ENCODE measurements around the gene TRIM41. TPM values are rescaled to one million over a fixed set of nuclear protein-coding genes. Genes with fewer than 3 reads are reported as not detected.
"Not testable (repeated sequence)": the region's sequence is repeated elsewhere in the genome, so short reads cannot be mapped to it uniquely, and the experiment has no call there.

TRIM41 gene
- total RNA-seq = 10 to 100 TPM; 35.3 to 36.4 TPM

DNA sequence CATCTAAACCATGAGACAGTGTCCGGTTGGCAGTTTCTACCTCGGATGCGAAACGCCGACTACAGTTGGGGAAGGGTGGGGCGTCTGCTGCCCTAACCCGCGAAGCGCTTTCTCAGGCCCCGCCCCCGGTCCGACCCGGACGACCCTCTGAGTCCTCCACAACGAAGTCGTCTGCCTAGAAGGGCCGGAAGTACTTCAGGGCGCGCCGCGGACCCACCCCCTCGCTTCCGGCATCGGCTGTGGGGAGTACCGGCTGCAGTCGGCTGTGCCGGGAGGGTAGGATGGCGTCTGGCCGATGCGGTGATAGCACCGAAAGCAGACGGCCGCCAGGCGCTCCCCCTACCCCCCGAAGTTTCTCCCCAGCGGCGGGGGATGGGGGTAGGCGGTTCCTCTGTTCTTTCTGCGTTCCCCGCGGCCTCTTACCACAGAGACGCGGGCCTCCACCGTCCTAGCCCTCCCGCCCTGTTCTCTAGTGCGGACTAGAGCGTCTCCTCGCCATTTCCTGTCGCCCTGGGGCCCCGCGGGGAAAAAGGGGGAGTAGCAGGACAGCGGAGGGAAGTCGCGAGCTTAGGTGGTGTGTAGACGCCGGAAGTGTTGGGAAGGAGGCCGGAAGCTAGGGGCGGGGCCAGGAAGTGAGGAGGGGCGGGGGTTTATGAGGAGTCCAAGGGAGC, at the start of gene TRIM41:
Gene TRIM41 (plus strand): TSS at position 224 of the 671 bp plus-strand sequence. CDS start 719 bp downstream, outside the sequence.
- H3K4me1 Mint-ChIP-seq (ENCODE audit: low read depth) = peaks cover 48% of the 10 kb centered on the region
- peaks cover 7% of the 10 kb centered on the region for H3K27me3 Mint-ChIP-seq
- peaks cover 11% of the 10 kb centered on the region for H3K36me3 Mint-ChIP-seq
- peak; percentile 98 for DNase-seq
- ChIA-PET POLR2A (interaction anchor here (0.6 to 7.1 kb wide), 7 partner anchors 11 to 38 kb away, joined by 3 to 100 read pairs (median 20); partner anchors contain the start of genes RACK1 and TRIM52), CTCF (interaction anchor here (0.6 to 2.8 kb wide), 5 partner anchors 18 to 39 kb away, joined by 3 to 16 read pairs (median 10); no protein-coding TSS in a partner anchor)
- no peaks in the 10 kb centered on the region for H3K9me3 Mint-ChIP-seq
- H3K27ac Mint-ChIP-seq = peak within 1 kb of the TSS; percentile 98
- intact Hi-C loops (cut with micrococcal nuclease) = loop anchor here (1.0 to 5.0 kb wide), 6 partner anchors 21 to 1526 kb away; partner anchors contain the start of genes CANX, MGAT1 and TRIM52
- peak within 1 kb of the TSS; percentile 98 for H3K4me3 Mint-ChIP-seq

- H3K4me1 Mint-ChIP-seq (ENCODE audit: low read depth) = peaks cover 36% of the 10 kb centered on the region
- H3K27ac Mint-ChIP-seq = peak overlapping the region; percentile 80
- DNase-seq = peak; percentile 86
- intact Hi-C loops (cut with micrococcal nuclease) = loop anchor here (1.0 to 2.0 kb wide), 4 partner anchors 9 to 45 kb away; no protein-coding TSS in a partner anchor
- peaks cover 57% of the 10 kb centered on the region for H3K27me3 Mint-ChIP-seq
- ChIA-PET POLR2A (interaction anchor here (1.0 to 1.8 kb wide), 2 partner anchors 15 to 16 kb away, joined by 3 to 5 read pairs; no protein-coding TSS in a partner anchor), CTCF (interaction anchor here (1.5 to 4.0 kb wide), 4 partner anchors 11 to 305 kb away, joined by 3 to 23 read pairs (median 5); no protein-coding TSS in a partner anchor)
- no peaks in the 10 kb centered on the region for H3K36me3 Mint-ChIP-seq
- H3K9me3 Mint-ChIP-seq = no peaks in the 10 kb centered on the region
- H3K4me3 Mint-ChIP-seq = peak overlapping the region; percentile 86
Measured at GRCh38 chr5:181173420-181174342, 49.4 kb upstream of the TRIM41 start.

GRCh38 chr5:181176254-181176952, 46.7 kb upstream of the TRIM41 start:
- intact Hi-C loops (cut with micrococcal nuclease) = no loop called here
- Mint-ChIP-seq H3K27me3 (peaks cover 32% of the 10 kb centered on the region), H3K4me1 (ENCODE audit: low read depth) (peaks cover 14% of the 10 kb centered on the region), H3K36me3 (no peaks in the 10 kb centered on the region), H3K9me3 (no peaks in the 10 kb centered on the region), H3K27ac (no peak overlapping the region), H3K4me3 (no peak overlapping the region)
- ChIA-PET CTCF (no interaction called here), POLR2A (no interaction called here)
- no peak for DNase-seq

- H3K4me3 Mint-ChIP-seq; DNase-seq; H3K9me3 Mint-ChIP-seq; H3K27ac Mint-ChIP-seq; intact Hi-C loops (cut with micrococcal nuclease); H3K36me3 Mint-ChIP-seq; CTCF ChIA-PET: not testable (repeated sequence)
- peaks cover 19% of the 10 kb centered on the region for H3K4me1 Mint-ChIP-seq (ENCODE audit: low read depth)
- peaks cover 27% of the 10 kb centered on the region for H3K27me3 Mint-ChIP-seq
- POLR2A ChIA-PET = interaction anchor here (0.9 kb wide), 1 partner anchor 9 kb away, joined by 3 read pairs; no protein-coding TSS in a partner anchor
Measured at GRCh38 chr5:181177559-181177958, 45.5 kb upstream of the TRIM41 start.

DNA sequence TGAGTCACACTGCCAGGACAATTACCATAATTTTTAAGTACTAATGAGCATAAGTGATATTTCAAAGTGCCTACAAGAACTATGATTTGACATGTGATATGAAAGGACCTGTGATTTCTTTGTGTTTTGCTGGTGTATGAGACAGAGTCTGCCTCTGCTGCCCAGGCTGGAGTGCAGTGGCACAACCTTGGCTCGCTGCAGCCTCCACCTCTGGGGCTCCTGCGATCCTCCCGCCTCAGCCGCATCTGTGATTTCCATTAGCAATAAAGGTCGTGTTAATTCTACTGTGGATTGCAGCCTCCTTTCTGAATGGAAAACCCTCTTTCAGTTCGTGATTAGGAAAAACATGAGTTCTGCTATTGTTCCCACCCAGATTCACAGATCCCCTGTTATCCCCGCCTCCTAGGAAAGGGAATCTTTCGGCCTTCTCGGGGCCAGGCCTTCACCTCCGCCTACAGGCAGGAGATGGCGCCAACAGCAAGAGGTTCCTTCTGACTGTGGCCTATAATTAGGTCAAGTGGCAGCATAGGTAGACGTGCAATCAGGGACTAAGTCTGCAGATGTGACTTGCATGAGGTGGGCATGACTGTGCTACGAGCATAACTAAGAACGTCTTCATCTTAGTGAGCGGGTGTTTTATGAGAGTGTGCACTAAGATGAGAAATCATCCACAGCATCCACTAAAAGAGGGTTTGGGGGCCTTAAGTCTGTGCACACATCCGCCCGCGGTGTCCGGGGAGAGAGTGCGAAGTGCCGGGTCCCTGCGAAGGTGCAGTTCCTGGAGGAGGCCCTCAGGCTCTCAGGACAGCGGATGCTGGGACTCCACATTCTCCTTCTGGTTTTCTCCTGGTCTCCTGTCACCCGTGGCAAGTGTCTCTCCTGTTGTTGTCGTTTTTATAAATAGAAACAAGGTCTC, 41.2 kb upstream of the TRIM41 start:
- Mint-ChIP-seq H3K9me3 (no peaks in the 10 kb centered on the region), H3K36me3 (no peaks in the 10 kb centered on the region), H3K27me3 (peaks cover 7% of the 10 kb centered on the region), H3K4me3 (no peak overlapping the region), H3K27ac (peak overlapping the region; percentile 4), H3K4me1 (ENCODE audit: low read depth) (peaks cover 28% of the 10 kb centered on the region)
- intact Hi-C loops (cut with micrococcal nuclease) = loop anchor here (1.0 to 2.0 kb wide), 4 partner anchors 9 to 100 kb away; no protein-coding TSS in a partner anchor
- DNase-seq = peak; percentile 81
- CTCF ChIA-PET = interaction anchor here (1.2 to 1.5 kb wide), 2 partner anchors 9 to 24 kb away, joined by 3 read pairs; no protein-coding TSS in a partner anchor
- POLR2A ChIA-PET = no interaction called here

DNA sequence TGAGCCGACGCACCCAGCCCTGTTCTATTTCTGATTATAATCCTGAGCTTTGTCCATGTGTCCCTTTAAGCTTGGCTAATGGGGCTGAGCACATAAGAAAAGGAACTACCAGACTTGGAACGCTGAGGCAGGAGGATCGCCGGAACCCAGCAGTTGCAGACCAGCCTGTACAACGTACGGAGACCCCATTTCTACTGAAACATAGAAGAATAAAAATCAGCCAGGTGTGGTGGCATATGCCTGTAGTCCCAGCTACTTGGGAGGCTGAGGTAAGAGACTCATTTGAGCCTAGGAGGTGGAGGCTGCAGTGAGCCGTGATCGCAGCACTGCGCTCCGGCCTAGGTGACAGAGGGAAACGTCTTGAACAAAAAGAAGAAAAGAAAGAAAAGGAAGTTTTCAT, 40.4 kb upstream of the TRIM41 start:
- Mint-ChIP-seq H3K4me3 (peak overlapping the region; percentile 67), H3K36me3 (no peaks in the 10 kb centered on the region), H3K4me1 (ENCODE audit: low read depth) (peaks cover 28% of the 10 kb centered on the region), H3K27me3 (peaks cover 3% of the 10 kb centered on the region), H3K9me3 (no peaks in the 10 kb centered on the region), H3K27ac (peak overlapping the region; percentile 21)
- ChIA-PET CTCF (no interaction called here), POLR2A (no interaction called here)
- intact Hi-C loops (cut with micrococcal nuclease) = loop anchor here (1.0 to 2.0 kb wide), 4 partner anchors 9 to 100 kb away; no protein-coding TSS in a partner anchor
- DNase-seq = no peak

GRCh38 chr5:181184845-181185216, 38.2 kb upstream of the TRIM41 start:
- Mint-ChIP-seq H3K4me3 (peak overlapping the region; percentile 80), H3K27ac (peak overlapping the region; percentile 91), H3K4me1 (ENCODE audit: low read depth) (peaks cover 39% of the 10 kb centered on the region), H3K36me3 (peaks cover 10% of the 10 kb centered on the region), H3K27me3 (peaks cover 9% of the 10 kb centered on the region), H3K9me3 (peaks cover 6% of the 10 kb centered on the region)
- DNase-seq = no peak
- intact Hi-C loops (cut with micrococcal nuclease) = loop anchor here (1.0 kb wide), 2 partner anchors 38 to 76 kb away; partner anchors contain the start of genes TRIM41 and TRIM52
- POLR2A ChIA-PET = interaction anchor here (0.9 to 2.2 kb wide), 5 partner anchors 23 to 77 kb away, joined by 3 to 12 read pairs (median 4); partner anchors contain the start of gene RACK1
- CTCF ChIA-PET = interaction anchor here (0.5 to 2.8 kb wide), 16 partner anchors 9 to 325 kb away, joined by 3 to 23 read pairs (median 4); partner anchors contain the start of genes RACK1, TRIM41, TRIM52 and TRIM7

- Mint-ChIP-seq H3K9me3 (peaks cover 6% of the 10 kb centered on the region), H3K27me3 (peaks cover 9% of the 10 kb centered on the region), H3K4me3 (no peak overlapping the region), H3K27ac (no peak overlapping the region), H3K4me1 (ENCODE audit: low read depth) (peaks cover 39% of the 10 kb centered on the region), H3K36me3 (peaks cover 10% of the 10 kb centered on the region)
- intact Hi-C loops (cut with micrococcal nuclease) = no loop called here
- ChIA-PET POLR2A (no interaction called here), CTCF (interaction anchor here (1.8 to 2.8 kb wide), 3 partner anchors 12 to 75 kb away, joined by 5 to 23 read pairs (median 10); partner anchors contain the start of genes TRIM41 and TRIM52)
- no peak for DNase-seq
Measured at GRCh38 chr5:181185560-181185959, 37.5 kb upstream of the TRIM41 start.

DNA sequence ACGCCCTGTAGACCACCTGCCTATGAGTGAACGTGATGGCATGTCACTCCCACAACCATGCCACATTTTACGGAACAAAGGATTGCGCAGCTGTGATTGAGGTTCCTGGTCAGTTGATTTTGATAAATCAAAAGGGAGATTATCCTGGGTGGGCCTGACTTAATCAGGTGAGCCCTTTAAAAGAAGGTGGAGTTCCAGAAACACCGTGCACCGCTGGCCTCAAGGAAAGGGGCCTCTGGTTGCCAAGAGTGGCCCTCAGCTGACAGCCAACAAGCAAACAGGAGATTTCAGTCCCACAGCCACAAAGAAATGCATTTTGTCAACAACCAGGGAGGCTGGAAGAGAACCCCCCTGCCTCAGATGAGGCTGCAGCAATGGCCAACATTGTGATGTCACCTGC, 37.1 kb upstream of the TRIM41 start:
- Mint-ChIP-seq H3K4me3 (no peak overlapping the region), H3K9me3 (peaks cover 6% of the 10 kb centered on the region), H3K4me1 (ENCODE audit: low read depth) (peaks cover 39% of the 10 kb centered on the region), H3K27me3 (peaks cover 9% of the 10 kb centered on the region), H3K27ac (no peak overlapping the region), H3K36me3 (peaks cover 10% of the 10 kb centered on the region)
- intact Hi-C loops (cut with micrococcal nuclease) = no loop called here
- ChIA-PET CTCF (interaction anchor here (2.8 kb wide), 1 partner anchor 12 kb away, joined by 23 read pairs; no protein-coding TSS in a partner anchor), POLR2A (interaction anchor here (1.0 kb wide), 1 partner anchor 75 kb away, joined by 3 read pairs; the partner anchor contains the start of gene TRIM52)
- no peak for DNase-seq

DNA sequence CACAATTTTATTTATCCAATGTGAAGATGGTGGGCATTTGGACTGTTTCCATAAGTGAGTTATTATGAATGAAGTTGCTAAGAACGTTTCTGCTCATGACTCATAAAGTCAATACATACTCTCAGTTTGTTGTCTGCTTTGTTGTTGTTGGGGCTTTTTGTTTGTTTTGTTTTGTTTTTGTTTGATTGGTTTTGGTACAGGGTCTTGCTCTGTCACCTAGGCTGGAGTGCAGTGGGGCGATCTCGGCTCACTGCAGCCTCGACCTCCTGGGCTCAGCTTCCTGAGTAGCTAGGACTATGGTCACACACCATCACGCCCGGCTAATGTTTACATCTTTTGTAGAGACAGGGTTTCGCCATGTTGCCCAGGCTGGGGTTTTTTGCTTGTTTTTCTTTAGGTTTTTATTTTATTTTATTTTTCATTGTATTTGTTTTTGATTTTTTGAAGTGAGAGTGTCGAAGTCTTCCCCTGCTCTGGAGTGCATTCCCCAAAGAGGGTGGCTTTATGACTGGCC, 36.0 kb upstream of the TRIM41 start:
- Mint-ChIP-seq H3K36me3 (peaks cover 14% of the 10 kb centered on the region), H3K4me1 (ENCODE audit: low read depth) (peaks cover 41% of the 10 kb centered on the region), H3K27me3 (peaks cover 13% of the 10 kb centered on the region), H3K4me3 (peak overlapping the region; percentile 31), H3K27ac (peak overlapping the region; percentile 58), H3K9me3 (peaks cover 6% of the 10 kb centered on the region)
- CTCF ChIA-PET = no interaction called here
- DNase-seq = no peak
- intact Hi-C loops (cut with micrococcal nuclease) = no loop called here
- POLR2A ChIA-PET = interaction anchor here (0.6 to 4.2 kb wide), 3 partner anchors 20 to 74 kb away, joined by 3 to 37 read pairs (median 3); partner anchors contain the start of gene TRIM52

Measured in activated CD4-positive, alpha-beta memory T cell treated with anti-CD3 and anti-CD28 coated beads for 36 hours (primary cell).